Astrocyte of the hippocampus (primary cell): ENCODE data around the gene DIAPH1.

Experiments
- DNase-seq: peaks from one replicate; pipeline ENCODE4 v3.0.0; 2011; ENCODE audit warnings: low read depth, low spot score

The DIAPH1 gene

GRCh38 chr5:141484310-141484640 is 134.5 kb downstream of the DIAPH1 start:
- DNase-seq: no peak

GRCh38 chr5:141483902-141484301 is 134.9 kb downstream of the DIAPH1 start:
- no peak for DNase-seq

- no peak for DNase-seq
Measured at GRCh38 chr5:141479776-141480175, 139.0 kb downstream of the DIAPH1 start.

GRCh38 chr5:141478321-141478945 is 140.4 kb downstream of the DIAPH1 start:
- DNase-seq: no peak

GRCh38 chr5:141477815-141478214 is 141.0 kb downstream of the DIAPH1 start:
- no peak for DNase-seq

GRCh38 chr5:141477044-141477575 is 141.7 kb downstream of the DIAPH1 start:
- no peak for DNase-seq

- peak; percentile 86 for DNase-seq
Measured at GRCh38 chr5:141476132-141476911, 142.5 kb downstream of the DIAPH1 start.

GRCh38 chr5:141475625-141476131 is 143.1 kb downstream of the DIAPH1 start, which contains the start of gene PCDHGC3:
Gene PCDHGC3 (plus strand): TSS chr5:141475966. CDS start chr5:141476117, 151 bp downstream.
- DNase-seq: peak; percentile 97

- DNase-seq: peak; percentile 64
Measured at GRCh38 chr5:141465351-141465750, 153.4 kb downstream of the DIAPH1 start.
